ENCODE results near the gene SCFD1. TPM values are rescaled to one million over a fixed set of nuclear protein-coding genes. Genes with fewer than 3 reads are reported as not detected.
"Not testable (repeated sequence)": the region's sequence is repeated elsewhere in the genome, so short reads cannot be mapped to it uniquely, and the experiment has no call there.

The SCFD1 gene, protein sequence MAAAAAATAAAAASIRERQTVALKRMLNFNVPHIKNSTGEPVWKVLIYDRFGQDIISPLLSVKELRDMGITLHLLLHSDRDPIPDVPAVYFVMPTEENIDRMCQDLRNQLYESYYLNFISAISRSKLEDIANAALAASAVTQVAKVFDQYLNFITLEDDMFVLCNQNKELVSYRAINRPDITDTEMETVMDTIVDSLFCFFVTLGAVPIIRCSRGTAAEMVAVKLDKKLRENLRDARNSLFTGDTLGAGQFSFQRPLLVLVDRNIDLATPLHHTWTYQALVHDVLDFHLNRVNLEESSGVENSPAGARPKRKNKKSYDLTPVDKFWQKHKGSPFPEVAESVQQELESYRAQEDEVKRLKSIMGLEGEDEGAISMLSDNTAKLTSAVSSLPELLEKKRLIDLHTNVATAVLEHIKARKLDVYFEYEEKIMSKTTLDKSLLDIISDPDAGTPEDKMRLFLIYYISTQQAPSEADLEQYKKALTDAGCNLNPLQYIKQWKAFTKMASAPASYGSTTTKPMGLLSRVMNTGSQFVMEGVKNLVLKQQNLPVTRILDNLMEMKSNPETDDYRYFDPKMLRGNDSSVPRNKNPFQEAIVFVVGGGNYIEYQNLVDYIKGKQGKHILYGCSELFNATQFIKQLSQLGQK
- 62.6 TPM for polyA plus RNA-seq (2013, experiment 1 of 2)
- 72.7 TPM for polyA plus RNA-seq (2013, experiment 2 of 2)

DNA sequence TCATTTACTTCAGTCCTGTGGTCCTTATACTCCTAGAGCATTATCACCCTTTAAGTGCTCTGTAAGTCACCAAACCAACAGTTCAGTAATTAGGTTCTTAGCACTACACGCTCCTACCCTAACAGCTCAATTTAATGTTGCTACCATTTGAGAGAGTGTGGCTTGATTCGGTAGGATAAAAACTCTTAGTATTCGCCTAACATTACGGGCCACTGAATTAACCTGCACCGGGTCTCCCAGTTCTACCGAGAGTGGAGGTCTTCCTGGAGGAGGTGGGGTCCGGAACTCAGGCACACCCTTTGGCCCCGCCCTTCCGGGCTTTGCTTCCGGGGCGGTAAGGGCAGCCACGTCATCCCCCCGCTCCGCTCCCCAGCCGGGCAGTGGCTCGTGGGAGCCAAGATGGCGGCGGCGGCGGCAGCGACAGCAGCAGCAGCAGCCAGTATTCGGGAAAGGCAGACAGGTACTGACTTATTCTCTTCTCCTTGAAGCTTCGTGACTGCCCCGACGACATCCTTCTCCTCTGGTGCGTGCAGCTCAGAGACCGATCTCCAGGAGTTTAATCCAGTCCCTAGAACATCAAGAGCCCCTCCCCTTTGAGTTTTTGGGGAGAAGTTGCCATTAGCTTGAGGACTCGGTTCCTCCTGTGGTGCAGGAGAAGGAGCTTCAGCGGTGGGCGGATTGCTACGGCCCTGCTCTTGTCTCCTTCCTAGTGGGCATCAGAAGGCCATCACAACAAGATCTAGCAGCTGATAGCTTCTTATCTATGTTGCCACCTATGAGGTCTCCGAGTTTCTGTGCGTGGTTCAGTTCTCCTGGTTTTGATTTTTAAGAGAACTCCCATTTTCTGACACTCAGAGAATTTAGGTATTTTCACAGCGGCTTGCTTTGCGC lies at the start of gene SCFD1:
Gene SCFD1 (plus strand): TSS at position 380 of the 891 bp plus-strand sequence. CDS start 20 bp downstream, at position 400.
- Histone ChIP-seq H3K4me3 (ENCODE audit: extremely low read depth, insufficient read depth, low read length, poor library complexity, severe bottlenecking) (peak within 1 kb of the TSS; percentile 88), H3K36me3 (ENCODE audit: control insufficient read depth, insufficient read depth, low read length) (peaks cover 17% of the 10 kb centered on the region), H3K9me3 (ENCODE audit: control insufficient read depth, low read length) (no peaks in the 10 kb centered on the region), H3K4me1 (ENCODE audit: control insufficient read depth, insufficient read depth, low read length, poor library complexity, severe bottlenecking) (no peaks in the 10 kb centered on the region), H3K27ac (ENCODE audit: low read depth, low read length, severe bottlenecking) (peak within 1 kb of the TSS; percentile 98)
- whole genome bisulfite sequencing, 2 experiments (ENCODE audit: insufficient coverage in 2 of 2) = 0 to 1% methylated on average over 12 to 25 of the region's 35 CpGs

DNA sequence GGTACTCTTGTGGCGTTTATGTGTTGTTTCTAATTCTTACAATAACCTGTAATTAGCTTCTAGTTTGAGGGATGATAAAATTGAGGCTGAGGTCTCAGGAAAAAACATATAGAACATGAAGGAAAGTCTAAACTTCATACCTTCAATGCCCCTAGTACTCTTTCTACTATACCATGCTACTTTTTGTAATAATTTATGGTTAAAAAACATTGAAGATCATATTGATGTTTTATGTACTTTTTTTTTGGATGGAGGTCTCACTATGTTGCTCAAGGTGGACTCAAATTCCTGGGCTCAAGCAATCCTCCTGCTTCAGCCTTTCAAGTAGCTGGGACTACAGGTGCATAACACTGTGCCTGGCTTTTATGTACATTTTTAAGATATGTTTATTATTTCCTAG lies 49.3 kb upstream of the SCFD1 start:
- Histone ChIP-seq H3K27ac (ENCODE audit: low read depth, low read length, severe bottlenecking) (no peak overlapping the region), H3K36me3 (ENCODE audit: control insufficient read depth, insufficient read depth, low read length) (no peaks in the 10 kb centered on the region), H3K4me3 (ENCODE audit: extremely low read depth, insufficient read depth, low read length, poor library complexity, severe bottlenecking) (no peak overlapping the region), H3K9me3 (ENCODE audit: control insufficient read depth, low read length) (no peaks in the 10 kb centered on the region), H3K4me1 (ENCODE audit: control insufficient read depth, insufficient read depth, low read length, poor library complexity, severe bottlenecking) (peaks cover 11% of the 10 kb centered on the region)
- no CpG with 5 or more reads among the region's 1 CpG for WGBS, 2 experiments (ENCODE audit: insufficient coverage in 2 of 2)

DNA sequence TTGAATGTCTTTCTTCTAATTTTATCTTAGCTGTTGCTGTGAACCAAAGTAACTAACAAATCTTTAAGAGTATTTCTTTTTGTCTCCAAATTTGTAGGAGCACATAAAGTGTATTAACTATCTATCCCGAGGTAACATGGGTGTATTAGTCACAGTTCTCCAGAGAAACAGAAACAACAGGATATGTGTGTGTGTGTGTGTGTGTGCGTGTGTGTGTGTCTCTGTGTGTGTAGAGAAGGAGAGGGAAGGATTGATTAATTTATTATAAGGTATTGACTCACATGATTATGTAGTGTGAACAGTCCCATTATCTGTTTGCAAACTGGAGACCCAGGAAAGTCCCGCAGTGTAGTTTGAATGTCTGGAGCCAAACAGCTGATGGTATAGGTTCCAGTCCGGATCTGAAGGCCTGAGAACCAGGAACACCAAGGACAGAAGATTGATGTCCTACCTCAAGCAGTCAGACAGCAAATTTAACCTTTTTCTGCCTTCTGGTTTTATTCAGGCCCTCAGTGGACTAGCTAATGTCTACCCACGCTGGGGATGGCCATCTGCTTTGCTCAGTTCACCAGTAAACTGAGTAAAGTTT lies 48.8 kb upstream of the SCFD1 start:
- no peaks in the 10 kb centered on the region for H3K36me3 ChIP-seq (ENCODE audit: control insufficient read depth, insufficient read depth, low read length)
- no peak overlapping the region for H3K4me3 ChIP-seq (ENCODE audit: extremely low read depth, insufficient read depth, low read length, poor library complexity, severe bottlenecking)
- H3K9me3 ChIP-seq (ENCODE audit: control insufficient read depth, low read length) = no peaks in the 10 kb centered on the region
- 90 to 100% methylated on average over 3 to 5 of the region's 5 CpGs for WGBS, 2 experiments (ENCODE audit: insufficient coverage in 2 of 2)
- peaks cover 11% of the 10 kb centered on the region for H3K4me1 ChIP-seq (ENCODE audit: control insufficient read depth, insufficient read depth, low read length, poor library complexity, severe bottlenecking)
- H3K27ac ChIP-seq (ENCODE audit: low read depth, low read length, severe bottlenecking) = no peak overlapping the region

DNA sequence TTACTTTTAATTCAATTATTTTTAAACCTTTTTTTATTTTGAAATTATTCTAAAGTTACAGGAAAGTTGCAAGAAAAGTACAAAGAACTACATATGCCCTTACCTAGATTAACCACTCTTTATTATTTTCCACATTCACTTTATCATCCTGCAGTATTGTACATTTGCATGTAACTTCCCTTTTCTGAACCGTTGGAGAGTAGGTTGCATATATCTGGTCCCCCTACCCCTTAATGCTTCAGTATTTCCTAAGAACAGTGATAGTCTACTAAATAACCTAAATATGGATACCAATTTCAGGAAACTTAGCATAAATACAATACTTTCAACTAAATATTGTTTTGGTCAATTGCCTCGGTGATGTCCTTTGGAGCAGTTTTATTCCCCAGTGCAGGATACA lies 48.2 kb upstream of the SCFD1 start:
- Histone ChIP-seq H3K36me3 (ENCODE audit: control insufficient read depth, insufficient read depth, low read length) (no peaks in the 10 kb centered on the region), H3K4me1 (ENCODE audit: control insufficient read depth, insufficient read depth, low read length, poor library complexity, severe bottlenecking) (peaks cover 11% of the 10 kb centered on the region), H3K4me3 (ENCODE audit: extremely low read depth, insufficient read depth, low read length, poor library complexity, severe bottlenecking) (no peak overlapping the region), H3K27ac (ENCODE audit: low read depth, low read length, severe bottlenecking) (no peak overlapping the region), H3K9me3 (ENCODE audit: control insufficient read depth, low read length) (no peaks in the 10 kb centered on the region)
- WGBS, 2 experiments (ENCODE audit: insufficient coverage in 2 of 2) = no CpG with 5 or more reads among the region's 2 CpGs

DNA sequence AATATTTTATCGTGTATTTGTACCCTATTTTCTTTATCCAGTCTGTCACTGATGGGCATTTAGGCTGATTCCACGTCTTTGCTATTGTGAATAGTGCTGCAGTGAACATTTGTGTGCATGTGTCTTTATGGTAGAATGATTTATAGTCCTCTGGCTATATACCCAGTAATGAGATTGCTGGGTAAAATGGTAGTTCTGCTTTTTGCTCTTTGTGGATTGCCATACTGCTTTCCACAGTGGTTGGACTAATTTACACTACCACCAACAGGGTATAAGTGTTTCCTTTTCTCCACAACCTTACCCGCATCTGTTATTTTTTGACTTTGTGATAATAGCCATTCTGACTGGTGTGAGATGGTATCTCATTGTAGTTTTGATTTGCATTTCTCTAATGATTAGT lies 47.3 kb upstream of the SCFD1 start:
- not testable (repeated sequence) for H3K27ac ChIP-seq (ENCODE audit: low read depth, low read length, severe bottlenecking); H3K36me3 ChIP-seq (ENCODE audit: control insufficient read depth, insufficient read depth, low read length); H3K9me3 ChIP-seq (ENCODE audit: control insufficient read depth, low read length); H3K4me3 ChIP-seq (ENCODE audit: extremely low read depth, insufficient read depth, low read length, poor library complexity, severe bottlenecking); H3K4me1 ChIP-seq (ENCODE audit: control insufficient read depth, insufficient read depth, low read length, poor library complexity, severe bottlenecking)
- 83 to 93% methylated on average over 2 of the region's 3 CpGs for WGBS, 2 experiments (ENCODE audit: insufficient coverage in 2 of 2)

DNA sequence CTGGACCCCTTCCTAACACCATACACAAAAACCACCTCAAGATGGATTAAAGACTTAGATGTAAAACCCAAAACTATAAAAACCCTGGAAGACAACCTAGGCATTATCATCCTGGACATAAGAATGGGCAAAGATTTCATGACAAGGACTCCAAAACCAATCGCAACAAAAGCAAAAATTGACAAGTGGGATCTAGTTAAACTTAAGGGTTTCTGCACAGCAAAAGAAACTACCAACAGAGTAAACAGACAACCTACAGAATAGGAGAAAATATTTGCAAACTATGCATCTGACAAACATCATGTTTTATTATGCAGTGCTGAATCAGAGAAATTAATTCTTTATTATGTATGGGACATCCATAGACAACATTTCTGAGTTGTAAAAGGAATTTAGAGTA lies 45.8 kb upstream of the SCFD1 start:
- WGBS, 2 experiments (ENCODE audit: insufficient coverage in 2 of 2) = 83% methylated on average over 1 of the region's 1 CpG; no CpG with 5 or more reads in 1 of the 2 experiments
- H3K9me3 ChIP-seq (ENCODE audit: control insufficient read depth, low read length); H3K27ac ChIP-seq (ENCODE audit: low read depth, low read length, severe bottlenecking): not testable (repeated sequence)

DNA sequence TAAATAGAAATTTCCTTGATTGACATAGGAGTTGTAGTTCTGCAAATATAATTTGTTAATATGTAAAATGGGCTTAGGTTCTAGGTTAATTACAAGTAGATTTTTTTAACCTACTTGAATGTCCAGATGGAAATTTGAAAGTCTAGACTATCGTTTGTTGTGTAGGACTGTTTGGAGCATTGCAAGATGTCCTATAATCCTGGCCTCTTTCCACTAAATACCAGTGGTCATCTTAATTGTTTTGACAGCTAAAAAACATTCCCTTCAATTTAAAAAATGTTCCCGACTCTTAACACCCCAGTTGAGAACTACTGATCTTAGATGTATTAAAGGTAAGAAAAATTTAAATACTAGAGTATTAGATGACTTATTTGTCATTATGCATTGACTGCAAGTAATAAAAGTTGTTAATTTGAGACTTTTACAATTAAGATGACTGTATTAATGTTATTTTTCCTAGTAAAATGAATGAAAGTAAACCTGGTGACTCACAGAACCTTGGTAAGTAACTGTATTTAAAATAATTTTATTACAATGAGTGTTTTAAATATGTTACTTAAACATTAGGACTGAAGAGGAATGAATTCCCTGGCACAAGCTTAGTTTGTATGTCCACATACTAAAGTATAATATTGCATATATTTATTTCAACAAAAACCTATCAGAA lies 41.4 kb upstream of the SCFD1 start:
- no CpG with 5 or more reads among the region's 2 CpGs for WGBS, 2 experiments (ENCODE audit: insufficient coverage in 2 of 2)
- no peak overlapping the region for H3K4me3 ChIP-seq (ENCODE audit: extremely low read depth, insufficient read depth, low read length, poor library complexity, severe bottlenecking)
- no peak overlapping the region for H3K27ac ChIP-seq (ENCODE audit: low read depth, low read length, severe bottlenecking)
- H3K36me3 ChIP-seq (ENCODE audit: control insufficient read depth, insufficient read depth, low read length) = peaks cover 31% of the 10 kb centered on the region
- H3K4me1 ChIP-seq (ENCODE audit: control insufficient read depth, insufficient read depth, low read length, poor library complexity, severe bottlenecking) = no peaks in the 10 kb centered on the region
- H3K9me3 ChIP-seq (ENCODE audit: control insufficient read depth, low read length) = peaks cover 7% of the 10 kb centered on the region

More for the DNA sequence above, 45.8 kb upstream of the SCFD1 start:
- not testable (repeated sequence) for H3K4me1 ChIP-seq (ENCODE audit: control insufficient read depth, insufficient read depth, low read length, poor library complexity, severe bottlenecking); H3K4me3 ChIP-seq (ENCODE audit: extremely low read depth, insufficient read depth, low read length, poor library complexity, severe bottlenecking); H3K36me3 ChIP-seq (ENCODE audit: control insufficient read depth, insufficient read depth, low read length)

DNA sequence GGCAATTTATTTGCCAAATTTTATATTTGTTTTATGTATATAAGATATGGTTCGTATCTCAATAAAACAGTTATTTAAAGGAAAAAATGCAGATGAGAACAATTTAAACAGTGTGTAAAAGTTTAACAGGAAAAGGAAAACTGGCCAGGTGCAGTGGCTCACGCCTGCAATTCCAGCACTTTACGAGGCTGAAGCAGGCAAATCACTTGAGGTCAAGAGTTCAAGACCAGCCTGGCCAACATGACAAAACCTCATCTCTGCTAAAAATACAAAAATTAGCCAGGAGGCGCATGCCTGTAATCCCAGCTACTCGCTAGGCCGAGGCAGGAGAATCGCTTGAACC lies 40.9 kb upstream of the SCFD1 start:
- H3K4me1 ChIP-seq (ENCODE audit: control insufficient read depth, insufficient read depth, low read length, poor library complexity, severe bottlenecking) = no peaks in the 10 kb centered on the region
- H3K9me3 ChIP-seq (ENCODE audit: control insufficient read depth, low read length) = peaks cover 7% of the 10 kb centered on the region
- peaks cover 36% of the 10 kb centered on the region for H3K36me3 ChIP-seq (ENCODE audit: control insufficient read depth, insufficient read depth, low read length)
- WGBS, 2 experiments (ENCODE audit: insufficient coverage in 2 of 2) = 91 to 100% methylated on average over 5 of the region's 7 CpGs
- H3K4me3 ChIP-seq (ENCODE audit: extremely low read depth, insufficient read depth, low read length, poor library complexity, severe bottlenecking) = no peak overlapping the region
- no peak overlapping the region for H3K27ac ChIP-seq (ENCODE audit: low read depth, low read length, severe bottlenecking)

DNA sequence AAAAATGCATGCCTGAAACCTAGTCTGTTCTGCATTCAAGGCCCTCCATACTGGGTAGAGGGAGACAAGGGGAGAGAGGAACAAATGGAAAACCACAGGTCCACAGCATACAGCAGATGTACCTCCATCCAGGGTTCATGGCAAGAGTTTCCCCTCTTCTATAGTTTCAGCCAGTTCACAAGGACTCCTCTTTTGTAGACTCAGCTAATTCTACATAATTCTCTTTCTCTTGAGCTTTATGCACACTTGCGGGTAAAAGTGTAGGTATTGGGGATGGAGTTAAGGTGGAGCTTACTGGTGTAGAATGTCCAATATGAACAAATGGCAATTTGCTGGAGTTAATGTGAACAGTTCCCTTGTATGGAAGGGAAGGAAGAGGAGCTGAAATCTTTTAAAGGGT lies 39.7 kb upstream of the SCFD1 start:
- no peak overlapping the region for H3K27ac ChIP-seq (ENCODE audit: low read depth, low read length, severe bottlenecking)
- WGBS, 2 experiments (ENCODE audit: insufficient coverage in 2 of 2) = no CpG with 5 or more reads among the region's 1 CpG
- H3K36me3 ChIP-seq (ENCODE audit: control insufficient read depth, insufficient read depth, low read length) = peaks cover 40% of the 10 kb centered on the region
- peaks cover 7% of the 10 kb centered on the region for H3K9me3 ChIP-seq (ENCODE audit: control insufficient read depth, low read length)
- no peaks in the 10 kb centered on the region for H3K4me1 ChIP-seq (ENCODE audit: control insufficient read depth, insufficient read depth, low read length, poor library complexity, severe bottlenecking)
- H3K4me3 ChIP-seq (ENCODE audit: extremely low read depth, insufficient read depth, low read length, poor library complexity, severe bottlenecking) = no peak overlapping the region

DNA sequence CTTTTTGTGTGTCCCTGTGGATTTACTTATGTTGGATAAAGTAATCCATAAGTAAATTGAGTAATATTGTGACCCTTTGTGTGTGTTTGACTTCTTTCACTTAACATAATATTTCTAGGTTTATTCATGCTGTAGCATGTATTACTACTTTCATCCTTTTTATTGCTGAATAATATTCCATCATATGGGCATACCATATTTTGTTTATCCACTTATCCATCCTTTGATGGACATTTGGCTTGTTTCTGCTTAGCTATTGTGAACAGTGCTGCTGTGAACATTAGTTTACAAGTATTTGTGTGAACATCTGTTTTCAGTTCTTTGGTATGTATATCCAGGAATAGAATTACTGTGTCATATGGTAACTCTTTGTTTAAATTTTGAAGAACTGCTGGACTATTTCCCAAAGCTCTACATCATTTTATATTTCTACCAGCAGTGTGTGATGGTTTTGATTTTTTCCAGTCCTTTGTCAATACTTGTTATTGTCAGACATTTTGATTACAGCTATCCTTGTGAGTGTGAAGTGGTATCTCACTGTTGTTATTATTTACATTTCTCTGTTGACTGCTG lies 38.0 kb upstream of the SCFD1 start:
- Histone ChIP-seq H3K9me3 (ENCODE audit: control insufficient read depth, low read length) (peaks cover 7% of the 10 kb centered on the region), H3K4me1 (ENCODE audit: control insufficient read depth, insufficient read depth, low read length, poor library complexity, severe bottlenecking) (no peaks in the 10 kb centered on the region), H3K4me3 (ENCODE audit: extremely low read depth, insufficient read depth, low read length, poor library complexity, severe bottlenecking) (no peak overlapping the region), H3K36me3 (ENCODE audit: control insufficient read depth, insufficient read depth, low read length) (peaks cover 44% of the 10 kb centered on the region), H3K27ac (ENCODE audit: low read depth, low read length, severe bottlenecking) (no peak overlapping the region)
